ENCODE measurements around the gene NXPH2. TPM values are rescaled to one million over a fixed set of nuclear protein-coding genes. Genes with fewer than 3 reads are reported as not detected.

NXPH2 gene
- not detected for total RNA-seq
- long read RNA-seq, donor 1, result 0 reads
- long read RNA-seq, donor 2, result 0 reads

- no peak for DNase-seq (ENCODE audit: low spot score)
- intact Hi-C loops (cut with DNase I), result loop anchor here in 1 of 2 donors (5.0 kb wide), 1 partner anchor 753 kb away; no protein-coding TSS in a partner anchor
Measured at GRCh38 chr2:138779781-138780445, at the start of gene NXPH2. Gene NXPH2 (minus strand): TSS chr2:138780390. CDS start chr2:138780241, 149 bp downstream.

- intact Hi-C loops (cut with DNase I), result loop anchor here (5.0 to 10.0 kb wide), 2 partner anchors 922 to 925 kb away; no protein-coding TSS in a partner anchor
- no peak for DNase-seq (ENCODE audit: low spot score)
Measured at GRCh38 chr2:138829326-138829919, 49.2 kb upstream of the NXPH2 start.

DNA sequence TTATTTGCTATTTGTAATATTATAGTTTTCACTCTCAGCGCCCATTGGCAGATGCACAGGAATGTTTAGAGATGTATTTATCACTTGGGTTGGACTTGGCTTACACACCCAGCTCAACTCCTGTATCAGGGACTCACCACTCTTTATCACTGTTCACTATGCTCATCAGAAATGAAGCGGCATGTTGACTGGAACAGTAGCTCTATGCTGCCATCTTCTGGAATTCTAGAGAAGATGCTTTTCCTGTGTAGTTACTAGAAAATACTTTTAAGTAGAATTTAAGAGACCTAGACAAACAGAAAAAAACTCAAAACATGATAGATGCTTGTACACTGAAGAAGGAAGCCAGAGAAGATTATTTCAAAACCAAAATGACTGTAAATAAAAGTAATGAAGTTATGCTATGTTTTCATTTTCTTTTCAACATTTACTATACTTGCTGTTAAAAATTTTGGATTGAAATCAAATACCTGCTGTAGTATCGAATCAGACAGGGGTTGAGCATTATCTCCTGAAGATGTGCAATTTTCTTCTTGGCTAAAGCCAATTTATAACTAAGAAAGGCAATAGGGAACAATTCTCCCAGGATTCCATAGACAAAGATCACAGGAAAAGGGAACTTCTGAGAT is 47.4 kb upstream of the NXPH2 start:
- no peak for DNase-seq (ENCODE audit: low spot score)
- intact Hi-C loops (cut with DNase I), result loop anchor here (5.0 to 10.0 kb wide), 2 partner anchors 920 to 923 kb away; no protein-coding TSS in a partner anchor

- DNase-seq (ENCODE audit: low spot score), result no peak
- intact Hi-C loops (cut with DNase I), result loop anchor here in 1 of 2 donors (10.0 kb wide), 1 partner anchor 919 kb away; no protein-coding TSS in a partner anchor
Measured at GRCh38 chr2:138823666-138824065, 43.5 kb upstream of the NXPH2 start.

DNA sequence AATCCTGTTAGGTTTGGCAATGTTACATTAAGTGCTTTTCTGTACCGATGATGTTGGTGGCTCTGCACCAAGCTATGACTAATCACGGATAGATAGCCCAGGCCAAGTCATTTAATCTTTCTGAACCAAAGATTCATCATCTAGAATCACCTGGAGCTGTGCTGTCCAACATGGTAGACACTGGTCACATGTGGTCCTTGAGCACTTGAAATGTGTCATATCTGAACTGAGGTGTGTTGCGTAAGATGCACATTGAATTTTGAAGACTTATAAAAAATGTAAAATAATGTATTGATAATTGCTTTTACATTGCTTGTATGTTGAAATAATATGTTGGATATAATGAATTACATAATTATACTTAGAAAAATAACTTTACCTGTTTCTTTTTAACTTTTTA is 39.8 kb upstream of the NXPH2 start:
- no peak for DNase-seq (ENCODE audit: low spot score)
- intact Hi-C loops (cut with DNase I), result loop anchor here in 1 of 2 donors (10.0 kb wide), 1 partner anchor 915 kb away; no protein-coding TSS in a partner anchor

GRCh38 chr2:138818556-138818955 is 38.4 kb upstream of the NXPH2 start:
- intact Hi-C loops (cut with DNase I), result no loop called here
- no peak for DNase-seq (ENCODE audit: low spot score)

DNA sequence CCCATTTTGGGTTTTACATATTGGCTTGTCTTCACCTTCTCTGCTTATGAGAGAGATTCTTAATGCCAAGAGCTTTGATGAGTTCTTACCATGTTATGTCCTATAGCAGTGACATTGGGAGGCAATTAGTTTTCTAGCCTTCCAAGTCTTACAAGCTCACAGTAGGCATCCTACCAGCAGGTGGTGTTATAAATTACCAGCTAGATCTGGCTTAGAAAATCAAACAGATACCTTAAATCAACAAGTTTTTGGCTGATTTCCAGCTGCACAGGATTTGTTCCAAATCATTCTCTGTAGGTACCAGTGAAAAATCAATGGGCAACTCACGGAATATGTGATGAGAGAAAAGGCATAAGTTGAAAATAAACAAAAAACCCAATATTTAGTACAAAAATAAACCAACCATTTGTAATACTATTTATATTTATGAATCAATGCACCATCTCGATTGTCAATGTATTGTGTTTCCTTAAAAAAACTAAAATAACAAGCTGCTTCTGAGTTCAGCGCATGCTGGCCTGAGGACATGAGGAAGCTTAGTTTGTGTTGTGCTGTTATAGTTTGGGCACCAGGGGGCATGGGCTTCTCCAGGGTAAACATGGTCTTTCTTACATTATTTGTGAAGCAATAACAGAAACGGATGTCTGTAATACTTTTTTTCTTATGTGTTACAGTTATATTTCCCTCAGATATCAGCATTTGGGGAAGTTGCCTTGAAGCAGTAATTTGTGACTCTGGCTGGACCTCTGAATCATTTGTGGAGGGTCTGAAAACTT is 34.1 kb upstream of the NXPH2 start:
- no peak for DNase-seq (ENCODE audit: low spot score)

GRCh38 chr2:138811431-138811830 is 31.2 kb upstream of the NXPH2 start:
- no peak for DNase-seq (ENCODE audit: low spot score)
- intact Hi-C loops (cut with DNase I), result no loop called here

More for the DNA sequence above, 34.1 kb upstream of the NXPH2 start:
- intact Hi-C loops (cut with DNase I), result no loop called here

GRCh38 chr2:138794724-138795123 is 14.5 kb upstream of the NXPH2 start:
- no peak for DNase-seq (ENCODE audit: low spot score)
- intact Hi-C loops (cut with DNase I), result no loop called here

DNA sequence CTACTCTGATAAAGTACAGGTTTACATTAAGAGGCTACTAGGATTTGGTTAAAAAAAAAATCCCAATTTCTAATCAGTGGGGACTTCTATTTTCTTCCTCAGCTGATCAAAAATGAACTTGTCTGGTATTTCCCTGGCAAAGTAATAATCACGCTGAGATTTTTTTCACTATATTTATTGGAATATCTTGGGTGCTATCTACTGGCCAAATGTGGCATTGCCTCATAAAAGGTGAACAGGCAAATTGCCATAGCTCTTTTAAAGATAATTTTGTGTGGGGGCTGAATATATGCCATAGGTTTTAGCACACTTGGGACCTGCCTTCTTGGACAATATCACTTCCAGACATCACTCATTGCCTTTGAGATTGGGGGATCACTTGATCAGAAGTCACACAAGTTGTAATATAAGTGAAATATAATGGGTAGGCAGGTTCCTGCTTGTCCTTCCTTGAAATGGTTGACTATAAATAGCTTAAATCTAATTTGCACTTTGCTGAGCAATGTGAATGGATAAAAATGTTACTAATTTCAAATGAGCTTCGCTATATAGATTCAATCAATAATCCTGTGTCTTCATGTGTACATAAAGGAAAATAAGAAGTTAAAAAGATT is 7.0 kb upstream of the NXPH2 start:
- no peak for DNase-seq (ENCODE audit: low spot score)
- intact Hi-C loops (cut with DNase I), result no loop called here

- intact Hi-C loops (cut with DNase I), result loop anchor here in 1 of 2 donors (5.0 kb wide), 1 partner anchor 755 kb away; no protein-coding TSS in a partner anchor
Measured at GRCh38 chr2:138782383-138782782, 2.2 kb upstream of the NXPH2 start.

GRCh38 chr2:138780908-138781307 is 718 bp upstream of the NXPH2 start:
- intact Hi-C loops (cut with DNase I), result loop anchor here in 1 of 2 donors (5.0 kb wide), 1 partner anchor 754 kb away; no protein-coding TSS in a partner anchor
- no peak for DNase-seq (ENCODE audit: low spot score)

More at GRCh38 chr2:138782383-138782782, 2.2 kb upstream of the NXPH2 start:
- DNase-seq (ENCODE audit: low spot score), result no peak

- intact Hi-C loops (cut with DNase I), result loop anchor here in 1 of 2 donors (5.0 kb wide), 1 partner anchor 753 kb away; no protein-coding TSS in a partner anchor
- no peak for DNase-seq (ENCODE audit: low spot score)
Measured at GRCh38 chr2:138780446-138780880, 273 bp upstream of the NXPH2 start.

DNA sequence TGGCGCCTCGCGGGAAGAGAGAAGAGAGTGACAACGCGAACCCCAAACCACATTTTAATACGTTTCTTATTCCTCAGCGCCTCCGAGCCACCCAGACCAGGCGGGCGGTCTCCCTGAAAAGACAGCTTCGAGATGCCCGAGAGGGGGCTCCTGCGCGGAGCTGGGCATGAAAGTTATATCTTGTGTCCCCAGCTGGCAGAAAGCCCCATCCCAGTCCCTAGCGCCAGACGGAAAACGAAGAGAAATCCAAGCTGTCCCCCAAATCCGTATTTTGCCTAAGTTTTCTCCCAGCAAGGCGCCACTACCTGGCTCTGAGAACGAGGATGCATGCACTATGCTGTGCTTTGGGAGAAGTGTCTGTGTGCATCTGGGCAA is 797 bp downstream of the NXPH2 start:
- no peak for DNase-seq (ENCODE audit: low spot score)
- intact Hi-C loops (cut with DNase I), result no loop called here

GRCh38 chr2:138777996-138778395 is 2.2 kb downstream of the NXPH2 start:
- intact Hi-C loops (cut with DNase I), result no loop called here
- no peak for DNase-seq (ENCODE audit: low spot score)

- DNase-seq (ENCODE audit: low spot score), result no peak
- intact Hi-C loops (cut with DNase I), result no loop called here
Measured at GRCh38 chr2:138775736-138776135, 4.5 kb downstream of the NXPH2 start.

DNA sequence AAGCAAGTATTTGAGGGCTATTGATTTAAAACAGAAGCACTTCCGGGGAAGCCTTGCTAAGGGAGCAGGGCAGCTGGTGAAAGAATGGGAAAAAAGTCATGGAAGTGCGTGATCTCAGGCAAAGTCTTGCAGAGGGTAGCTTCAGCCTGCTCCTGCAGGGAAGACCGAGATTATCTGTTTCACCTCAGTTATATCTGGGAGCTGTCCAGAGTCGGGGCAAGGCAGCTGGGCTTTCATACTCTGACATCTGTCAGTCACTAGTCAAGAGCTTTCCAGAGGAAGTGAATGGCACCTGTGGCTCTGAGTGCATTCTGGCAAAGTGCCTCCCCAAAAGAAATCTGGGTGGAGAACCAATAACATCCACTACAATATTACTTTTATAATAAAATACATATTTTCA is 8.7 kb downstream of the NXPH2 start:
- intact Hi-C loops (cut with DNase I), result no loop called here
- DNase-seq (ENCODE audit: low spot score), result no peak

- intact Hi-C loops (cut with DNase I), result no loop called here
- no peak for DNase-seq (ENCODE audit: low spot score)
Measured at GRCh38 chr2:138767101-138767500, 13.1 kb downstream of the NXPH2 start.

DNA sequence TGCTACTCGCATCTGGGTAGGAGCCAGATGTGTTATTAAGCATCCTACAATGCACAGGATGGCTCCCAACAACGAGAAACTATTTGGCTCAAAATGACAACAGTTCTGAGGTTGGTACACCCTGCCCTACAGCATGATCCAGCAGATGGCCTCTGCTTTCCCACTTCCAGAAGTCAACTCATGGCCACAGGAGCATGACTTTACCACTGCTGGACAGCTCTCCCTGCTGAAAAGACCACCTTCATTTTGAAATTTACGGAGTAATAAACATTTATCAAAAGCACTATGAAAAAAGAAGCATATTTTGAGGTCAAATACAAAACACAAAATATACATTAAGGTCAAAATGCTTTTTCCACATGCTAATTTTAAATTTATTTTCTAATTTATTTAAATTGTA is 13.7 kb downstream of the NXPH2 start:
- intact Hi-C loops (cut with DNase I), result no loop called here
- no peak for DNase-seq (ENCODE audit: low spot score)

Measured in posterior vena cava (tissue), 2 donors.